PC-3 (cell line): ENCODE results near the gene TAS2R46.

Source experiments
- EZH2phosphoT487 ChIP-seq: fragments of 300-600 bp; sonication (generic); IDR thresholded peaks from 2 replicates; pipeline ENCODE4 v1.6.1; 2018; ENCODE audit warnings: mild to moderate bottlenecking, antibody characterized with exemption, low read length, borderline replicate concordance
- TF ChIP-seq, protein P1 (sequence below): fragments of 300-600 bp; sonication (generic); conservative IDR thresholded peaks from 2 replicates; pipeline ENCODE4 v1.5.1; 2017; ENCODE audit warnings: antibody characterized with exemption, low read depth, mild to moderate bottlenecking, low read length

DNA sequence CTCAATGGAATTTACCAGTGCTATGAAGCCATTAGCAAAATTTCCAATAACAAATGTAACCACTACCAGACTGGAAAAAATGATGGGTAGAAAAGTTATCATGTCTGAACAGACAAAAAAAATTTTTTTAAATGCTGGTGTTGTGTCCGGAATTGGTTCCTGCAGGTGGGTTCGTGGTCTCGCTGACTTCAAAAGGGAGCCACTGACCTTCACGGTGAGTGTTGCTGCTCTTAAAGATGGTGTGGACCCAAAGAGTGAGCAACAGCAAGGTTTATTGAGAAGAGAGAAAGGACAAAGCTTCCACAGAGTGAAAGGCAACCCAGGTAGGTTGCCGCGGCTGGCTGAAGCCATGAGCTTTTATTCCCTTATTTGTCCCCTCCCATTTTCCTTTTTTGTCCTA lies 30.0 kb upstream of the TAS2R46 start, which contains the start of gene TAS2R43:
- TF ChIP-seq, protein P1, sequence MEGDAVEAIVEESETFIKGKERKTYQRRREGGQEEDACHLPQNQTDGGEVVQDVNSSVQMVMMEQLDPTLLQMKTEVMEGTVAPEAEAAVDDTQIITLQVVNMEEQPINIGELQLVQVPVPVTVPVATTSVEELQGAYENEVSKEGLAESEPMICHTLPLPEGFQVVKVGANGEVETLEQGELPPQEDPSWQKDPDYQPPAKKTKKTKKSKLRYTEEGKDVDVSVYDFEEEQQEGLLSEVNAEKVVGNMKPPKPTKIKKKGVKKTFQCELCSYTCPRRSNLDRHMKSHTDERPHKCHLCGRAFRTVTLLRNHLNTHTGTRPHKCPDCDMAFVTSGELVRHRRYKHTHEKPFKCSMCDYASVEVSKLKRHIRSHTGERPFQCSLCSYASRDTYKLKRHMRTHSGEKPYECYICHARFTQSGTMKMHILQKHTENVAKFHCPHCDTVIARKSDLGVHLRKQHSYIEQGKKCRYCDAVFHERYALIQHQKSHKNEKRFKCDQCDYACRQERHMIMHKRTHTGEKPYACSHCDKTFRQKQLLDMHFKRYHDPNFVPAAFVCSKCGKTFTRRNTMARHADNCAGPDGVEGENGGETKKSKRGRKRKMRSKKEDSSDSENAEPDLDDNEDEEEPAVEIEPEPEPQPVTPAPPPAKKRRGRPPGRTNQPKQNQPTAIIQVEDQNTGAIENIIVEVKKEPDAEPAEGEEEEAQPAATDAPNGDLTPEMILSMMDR = no peak
- TF ChIP-seq EZH2phosphoT487 = no peak
